Measurements from ENCODE around the gene PCP2.

The PCP2 gene

DNA sequence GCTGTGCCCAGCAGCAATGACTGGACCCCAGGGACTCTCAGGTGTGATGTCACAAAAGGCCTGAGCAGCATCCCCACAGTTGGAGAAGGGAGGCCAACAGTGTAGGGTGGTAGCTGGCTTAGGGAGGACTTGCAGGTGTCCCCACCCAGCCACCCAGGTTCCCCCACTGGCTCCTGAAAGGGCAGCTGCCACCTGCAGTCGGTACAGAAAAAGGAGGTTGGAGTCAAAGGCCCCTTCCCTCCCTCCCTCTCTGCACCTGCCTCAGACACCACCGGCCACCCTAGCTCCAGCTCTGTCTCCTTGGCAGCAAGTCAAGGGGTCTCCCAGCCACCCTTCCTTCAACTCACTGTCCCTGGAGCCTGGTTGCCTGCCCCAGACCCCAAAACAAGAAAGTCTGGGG is at the start of gene PCP2:
Gene PCP2 (minus strand): TSS at position 22 of the 400 bp plus-strand sequence. CDS start 262 bp downstream, outside the sequence.
- no peak for FAIRE-seq

GRCh38 chr19:7682175-7682855 is 48.8 kb upstream of the PCP2 start:
- no peak for FAIRE-seq

DNA sequence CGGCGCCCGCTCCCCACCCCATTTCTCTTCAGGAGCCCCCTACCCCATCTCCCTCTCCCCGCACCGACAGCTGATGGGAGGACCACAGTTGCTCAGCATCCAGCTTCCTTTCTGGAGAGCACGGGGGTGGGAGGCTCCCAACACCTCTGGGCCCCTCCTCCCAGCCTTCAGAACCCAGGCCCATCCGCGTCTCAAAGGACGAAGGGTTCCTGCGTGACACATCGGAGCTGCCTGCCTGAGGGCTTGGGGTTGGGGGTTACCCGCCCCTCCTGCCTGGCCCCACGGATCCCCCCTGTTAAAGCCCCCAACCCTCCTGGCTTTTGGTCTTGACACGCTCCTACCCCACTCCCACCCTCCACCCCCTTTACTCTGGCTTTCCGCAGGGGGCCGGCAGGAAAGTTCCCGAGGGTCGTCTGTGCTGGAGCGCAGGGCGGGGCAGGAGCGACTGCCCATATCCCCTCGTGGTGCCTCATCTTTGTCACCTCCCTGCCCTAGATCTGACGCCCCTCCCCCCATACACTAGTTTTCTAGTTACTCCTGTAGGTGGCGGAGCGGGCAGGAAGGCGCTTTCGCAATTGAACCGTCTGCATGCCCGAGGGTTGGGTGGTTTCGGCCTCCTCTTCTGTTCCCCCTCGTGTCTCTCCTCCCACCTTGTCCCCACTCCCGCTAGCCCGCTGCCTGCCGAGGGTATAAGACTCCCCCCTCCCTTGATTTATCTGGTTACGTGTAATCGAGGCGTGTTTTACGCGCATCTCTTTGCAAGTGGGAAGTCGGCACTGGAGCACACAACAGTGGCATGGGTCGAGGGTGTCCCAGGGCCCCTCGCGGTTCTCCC is 48.0 kb upstream of the PCP2 start:
- no peak for FAIRE-seq

GRCh38 chr19:7680606-7681339 is 47.3 kb upstream of the PCP2 start, which contains the start of gene TRAPPC5:
Gene TRAPPC5, plus strand, starts transcription at chr19:7680833. Its CDS starts 1,421 bp downstream, at chr19:7682254.
- FAIRE-seq: no peak

GRCh38 chr19:7679771-7680605 is 46.5 kb upstream of the PCP2 start:
- FAIRE-seq: no peak

DNA sequence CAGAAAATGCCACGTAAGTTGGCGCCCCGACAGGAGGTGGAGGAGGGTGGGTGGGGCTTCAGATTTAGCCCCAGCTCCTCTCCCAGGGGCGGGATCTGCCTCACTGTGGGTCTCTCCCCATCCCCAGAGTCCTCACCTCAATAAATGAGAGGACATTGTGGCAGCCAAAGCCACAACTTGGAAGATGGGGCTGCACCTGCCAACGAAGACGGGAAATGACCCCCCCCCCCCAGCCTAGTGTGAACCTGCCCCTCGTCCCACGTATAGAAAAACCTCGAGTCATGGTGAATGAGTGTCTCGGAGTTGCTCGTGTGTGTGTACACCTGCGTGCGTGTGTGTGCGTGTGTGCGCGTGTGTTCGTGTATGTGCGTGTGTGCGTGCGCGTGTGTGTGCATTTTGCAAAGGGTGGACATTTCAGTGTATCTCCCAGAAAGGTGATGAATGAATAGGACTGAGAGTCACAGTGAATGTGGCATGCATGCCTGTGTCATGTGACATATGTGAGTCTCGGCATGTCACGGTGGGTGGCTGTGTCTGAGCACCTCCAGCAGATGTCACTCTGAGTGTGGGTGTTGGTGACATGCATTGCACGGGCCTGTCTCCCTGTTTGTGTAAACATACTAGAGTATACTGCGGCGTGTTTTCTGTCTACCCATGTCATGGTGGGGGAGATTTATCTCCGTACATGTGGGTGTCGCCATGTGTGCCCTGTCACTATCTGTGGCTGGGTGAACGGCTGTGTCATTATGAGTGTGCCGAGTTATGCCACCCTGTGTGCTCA is 45.6 kb upstream of the PCP2 start:
- FAIRE-seq: no peak

- FAIRE-seq: no peak
Observed at GRCh38 chr19:7677669-7678311, 44.3 kb upstream of the PCP2 start.

DNA sequence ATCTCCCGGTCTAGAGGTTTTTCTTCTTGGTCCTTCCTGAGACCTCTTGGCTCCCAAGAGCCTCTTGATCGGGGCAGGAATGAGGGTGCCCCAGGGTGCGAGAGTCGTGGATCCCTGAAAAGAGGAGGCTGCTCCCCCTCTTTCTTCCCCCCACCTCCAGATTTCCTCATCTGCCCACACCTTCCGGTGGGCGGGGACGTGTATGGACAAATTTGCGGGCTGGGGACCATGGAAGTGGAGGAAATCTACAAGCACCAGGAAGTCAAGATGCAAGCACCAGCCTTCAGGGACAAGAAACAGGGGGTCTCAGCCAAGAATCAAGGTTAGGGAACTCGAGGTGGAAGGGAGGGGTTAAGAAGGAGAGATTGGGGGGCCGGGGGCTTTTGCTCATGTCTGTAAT is 43.3 kb upstream of the PCP2 start, which contains the start of gene MCEMP1:
Gene MCEMP1 (plus strand): TSS at position 237 of the 400 bp plus-strand sequence. CDS start 31 bp downstream, at position 268.
- no peak for FAIRE-seq

GRCh38 chr19:7676376-7676775 is 42.9 kb upstream of the PCP2 start:
- FAIRE-seq: no peak

DNA sequence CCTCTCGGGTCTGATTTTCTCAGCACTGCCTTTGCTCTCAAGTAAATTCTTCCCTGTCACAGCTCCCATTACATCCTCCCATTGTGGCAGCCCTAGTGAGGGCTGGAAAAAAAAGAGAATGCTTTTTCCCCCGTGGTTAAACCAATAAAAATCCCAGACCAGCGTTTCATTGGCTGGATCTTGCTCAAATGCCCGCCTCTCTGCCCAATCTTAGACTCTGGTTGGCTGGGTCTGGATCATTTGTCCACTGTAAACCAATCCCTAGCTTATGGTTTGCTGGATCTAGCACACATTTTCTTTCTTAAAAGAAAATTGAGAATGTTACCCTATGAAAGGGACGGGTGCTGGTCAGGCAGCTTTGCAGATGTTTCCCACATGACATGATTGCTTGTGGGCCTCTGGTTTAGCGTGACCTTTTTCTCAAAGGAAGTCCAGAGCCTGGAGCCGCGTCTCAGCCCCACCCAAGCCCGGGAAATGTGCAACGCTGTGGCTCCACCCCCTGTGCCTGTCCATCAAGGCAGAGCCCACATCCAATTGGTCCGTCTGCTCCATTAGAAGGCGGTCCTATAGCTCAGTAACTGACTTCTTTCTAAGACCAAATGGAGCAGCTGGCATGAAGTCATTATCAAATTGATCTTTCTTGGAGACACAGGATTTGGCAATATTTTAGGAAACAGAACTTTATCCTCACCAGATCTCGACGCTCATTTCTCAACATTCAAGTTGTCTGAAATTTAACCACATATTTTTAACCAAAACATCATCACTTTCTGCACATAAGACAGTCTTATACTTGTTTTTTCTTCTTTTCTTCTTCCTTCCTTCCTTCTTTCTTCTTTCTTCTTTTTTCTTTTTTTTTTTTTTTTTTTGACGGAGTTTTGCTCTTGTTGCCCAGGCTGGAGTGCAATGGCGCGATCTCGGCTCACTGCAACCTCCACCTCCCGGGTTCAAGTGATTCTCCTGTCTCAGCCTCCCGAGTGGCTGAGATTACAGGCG is 40.8 kb upstream of the PCP2 start:
- no peak for FAIRE-seq

DNA sequence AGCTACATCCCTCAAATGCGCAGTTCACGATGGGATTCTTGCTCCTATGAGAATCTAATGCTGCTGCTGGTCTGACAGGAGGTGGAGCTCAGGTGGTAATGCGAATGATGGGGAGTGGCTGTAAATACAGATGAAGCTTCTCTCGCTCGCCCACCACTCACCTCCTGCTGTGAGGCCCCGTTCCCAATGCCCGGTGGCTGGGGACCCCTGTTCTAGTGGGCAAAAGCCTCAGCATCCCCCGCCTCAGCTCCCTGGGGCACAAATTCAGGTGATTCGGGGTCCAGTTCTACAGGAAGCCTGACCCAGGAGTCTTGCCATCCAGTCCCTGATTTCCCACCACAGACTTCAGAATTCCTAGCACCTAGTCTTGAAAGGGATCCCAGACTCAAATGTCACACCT is 39.0 kb upstream of the PCP2 start:
- FAIRE-seq: no peak

DNA sequence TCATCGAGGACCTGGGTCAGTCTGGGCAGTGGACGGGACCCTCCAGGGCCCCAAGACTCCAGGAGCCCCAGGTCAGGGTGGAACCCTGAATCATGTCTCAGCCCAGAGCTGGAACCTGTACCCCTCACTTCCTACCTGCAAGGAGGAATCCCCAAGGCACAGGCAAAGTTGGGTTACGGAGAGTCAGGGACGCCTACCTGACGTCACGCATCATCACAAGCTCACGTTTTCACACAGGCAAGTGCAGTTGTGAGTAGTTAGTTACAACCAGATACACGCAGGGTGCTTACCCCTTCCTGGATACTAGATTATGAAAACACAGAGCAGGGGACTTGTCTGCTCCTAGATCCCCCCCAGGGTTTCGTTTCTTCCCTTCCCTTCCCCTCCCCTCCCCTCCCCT is 37.3 kb upstream of the PCP2 start:
- no peak for FAIRE-seq

DNA sequence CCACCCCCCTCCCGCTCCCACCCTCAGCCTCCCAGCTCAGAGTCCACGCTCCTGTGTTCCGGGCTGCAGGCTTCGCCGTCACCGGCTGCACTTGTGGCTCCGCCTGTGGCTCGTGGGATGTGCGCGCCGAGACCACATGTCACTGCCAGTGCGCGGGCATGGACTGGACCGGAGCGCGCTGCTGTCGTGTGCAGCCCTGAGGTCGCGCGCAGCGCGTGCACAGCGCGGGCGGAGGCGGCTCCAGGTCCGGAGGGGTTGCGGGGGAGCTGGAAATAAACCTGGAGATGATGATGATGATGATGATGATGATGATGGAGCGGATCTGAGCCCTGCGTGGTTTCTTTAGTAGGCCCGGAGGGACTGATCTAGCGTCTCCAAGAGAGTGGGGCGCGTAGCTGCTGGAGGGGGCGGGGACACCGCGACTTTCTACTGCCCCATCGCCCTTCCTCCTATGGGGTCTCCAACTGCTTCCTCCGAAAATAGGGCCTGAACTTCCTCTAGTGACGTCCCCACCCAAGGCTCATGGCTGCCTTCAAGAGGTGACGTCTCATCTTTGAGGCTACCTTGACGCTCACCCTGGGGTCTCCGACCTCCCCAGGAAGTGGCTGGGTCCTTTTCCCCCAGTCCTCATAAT is 36.7 kb upstream of the PCP2 start:
- no peak for FAIRE-seq

DNA sequence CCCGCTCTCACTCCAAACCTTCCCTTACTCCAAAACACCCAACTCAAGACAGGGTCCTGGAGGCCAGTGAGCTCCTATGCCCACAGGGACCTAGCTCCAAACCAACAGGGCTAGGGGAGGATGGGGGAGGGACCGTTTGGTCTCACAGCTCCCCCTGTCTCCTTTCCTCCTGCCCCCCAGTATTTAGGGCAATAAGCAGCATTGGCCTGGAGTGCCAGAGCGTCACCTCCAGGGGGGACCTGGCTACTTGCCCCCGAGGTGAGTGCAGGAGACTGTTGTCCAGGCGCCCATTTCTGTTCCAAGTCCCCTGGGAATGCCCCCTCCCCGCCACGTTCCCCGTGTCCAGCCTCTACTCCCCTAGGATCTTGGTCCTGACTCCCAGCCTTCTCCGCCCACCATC is 36.1 kb upstream of the PCP2 start:
- no peak for FAIRE-seq

- no peak for FAIRE-seq
Observed at GRCh38 chr19:7668842-7669241, 35.3 kb upstream of the PCP2 start, which contains the start of gene RETN. Gene RETN, plus strand, starts transcription at chr19:7669049. Its CDS starts 278 bp downstream, at chr19:7669327.

GRCh38 chr19:7665076-7665475 is 31.6 kb upstream of the PCP2 start:
- no peak for FAIRE-seq

GRCh38 chr19:7663706-7664105 is 30.2 kb upstream of the PCP2 start:
- FAIRE-seq: no peak

- no peak for FAIRE-seq
Observed at GRCh38 chr19:7662657-7663056, 29.1 kb upstream of the PCP2 start.
